ENCODE results near the gene LYL1.
A peak's percentile ranks its signal among the peaks of the same experiment; 100 is the strongest.
"Not testable (repeated sequence)": the region's sequence is repeated elsewhere in the genome, so short reads cannot be mapped to it uniquely, and the experiment has no call there.

The LYL1 gene

GRCh38 chr19:13102666-13103580 is at the start of gene LYL1:
TSS of gene LYL1 (minus strand) at chr19:13102858. CDS start at chr19:13101171, 1,687 bp downstream.
- no peak for DNase-seq

DNA sequence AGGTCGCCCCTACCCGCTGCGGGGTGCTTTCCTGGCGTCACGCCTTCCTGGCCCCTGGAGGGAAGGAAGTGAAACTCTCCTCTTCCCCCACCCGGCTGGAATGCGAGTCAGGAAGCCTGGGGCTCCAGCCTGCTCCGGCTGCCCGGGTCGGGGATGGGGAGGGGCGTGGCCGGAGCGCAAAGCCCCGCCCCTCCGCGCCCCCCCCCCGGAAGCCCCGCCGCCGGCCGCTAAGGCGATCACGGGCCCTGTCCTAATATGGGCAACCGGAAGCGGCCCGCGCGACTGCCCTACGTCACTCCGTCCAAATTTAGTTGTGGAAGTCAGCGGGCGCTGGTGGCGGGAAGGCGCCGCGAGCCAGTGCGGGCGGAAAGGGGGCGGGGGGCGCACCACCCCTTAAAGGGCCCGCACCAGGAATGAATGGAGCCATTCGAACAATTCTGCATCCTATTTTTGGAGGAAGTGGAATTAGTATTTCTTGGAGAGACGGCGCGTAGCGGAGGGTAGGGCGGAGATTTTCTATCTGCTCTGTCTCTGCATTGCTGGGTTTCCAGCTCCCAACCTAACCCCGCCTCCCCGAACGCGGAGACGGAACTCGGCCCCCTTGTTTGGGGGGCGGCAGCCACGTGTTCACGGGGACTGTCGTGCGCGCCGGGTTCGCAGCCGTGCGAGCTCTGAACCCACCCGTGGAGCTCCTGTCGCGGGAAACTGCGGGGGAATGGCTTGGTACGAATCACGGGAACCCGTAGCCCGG is 49.1 kb upstream of the LYL1 start:
- peak; percentile 96 for DNase-seq

GRCh38 chr19:13150931-13151604 is 48.4 kb upstream of the LYL1 start:
- peak; percentile 47 for DNase-seq

DNA sequence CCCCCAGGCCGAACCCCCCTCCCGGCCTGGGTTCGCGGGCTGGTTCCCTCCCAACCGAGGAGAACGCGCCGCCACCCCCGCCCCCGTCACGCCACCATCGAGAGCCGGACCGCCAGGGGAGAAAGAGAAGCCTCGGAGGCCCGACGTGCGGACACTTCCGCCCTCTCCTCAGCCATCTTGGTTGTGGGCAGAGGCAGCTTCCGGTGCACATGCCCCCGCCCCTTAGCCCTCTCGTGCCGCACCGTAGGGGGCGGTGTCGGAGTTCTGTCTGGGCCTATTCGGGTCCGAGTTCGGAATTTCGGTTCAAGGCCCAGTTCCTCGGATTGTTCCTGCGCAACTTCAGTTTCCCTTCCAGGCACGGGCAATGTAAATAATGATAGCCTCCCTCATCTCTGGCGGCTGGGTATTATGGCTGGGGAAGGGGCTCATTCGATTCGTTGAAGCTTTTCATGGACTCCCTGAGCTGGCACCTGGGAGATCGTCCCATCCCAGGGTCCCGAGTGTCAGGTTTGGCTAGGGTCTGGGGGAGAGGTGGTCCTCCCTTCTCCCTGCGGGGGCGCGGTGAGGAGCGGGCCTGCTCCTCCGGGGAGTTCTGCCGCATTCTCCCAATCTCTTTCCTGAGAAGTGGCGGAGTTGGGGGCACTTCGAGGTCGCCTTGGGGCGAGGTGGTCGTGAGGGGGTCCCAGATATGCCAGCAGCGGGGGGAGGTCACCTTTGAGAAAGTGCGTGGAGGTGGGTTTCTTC is 47.7 kb upstream of the LYL1 start, which contains the start of the genes IER2 and STX10:
IER2 (plus strand) TSS at position 225 of the 744 bp plus-strand sequence. CDS start 2,776 bp downstream, outside the sequence.
STX10 (minus strand) TSS at position 189 of the 744 bp plus-strand sequence. CDS start 202 bp downstream, outside the sequence.
- peak; percentile 93 for DNase-seq

DNA sequence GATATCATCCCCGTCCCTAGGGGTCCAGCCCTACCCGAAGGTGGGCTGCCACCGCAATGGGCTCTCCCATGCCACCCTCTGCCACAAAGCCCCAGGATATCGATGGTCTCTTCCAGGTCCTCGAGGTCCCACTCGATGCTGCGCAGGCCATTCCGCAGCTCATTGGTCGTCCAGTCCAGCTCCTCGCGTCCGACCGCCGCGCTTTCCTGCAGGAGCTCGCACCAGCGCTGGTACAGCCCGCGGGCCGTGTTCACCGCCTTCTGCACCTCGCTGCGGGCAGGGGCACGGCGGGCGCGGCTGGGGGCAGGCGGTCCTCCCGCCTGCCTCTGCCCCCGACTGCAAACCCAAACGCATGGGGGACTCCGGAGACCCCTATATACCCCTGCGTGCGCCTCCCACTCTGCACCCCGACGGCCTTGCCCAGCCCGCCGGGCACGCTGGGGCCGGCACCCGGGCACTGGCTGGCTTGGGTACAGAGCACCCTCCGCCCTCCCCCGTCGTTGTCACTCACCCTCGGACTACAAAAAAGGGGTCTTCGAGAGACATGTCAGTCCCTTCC is 47.0 kb upstream of the LYL1 start:
- DNase-seq, result no peak

DNA sequence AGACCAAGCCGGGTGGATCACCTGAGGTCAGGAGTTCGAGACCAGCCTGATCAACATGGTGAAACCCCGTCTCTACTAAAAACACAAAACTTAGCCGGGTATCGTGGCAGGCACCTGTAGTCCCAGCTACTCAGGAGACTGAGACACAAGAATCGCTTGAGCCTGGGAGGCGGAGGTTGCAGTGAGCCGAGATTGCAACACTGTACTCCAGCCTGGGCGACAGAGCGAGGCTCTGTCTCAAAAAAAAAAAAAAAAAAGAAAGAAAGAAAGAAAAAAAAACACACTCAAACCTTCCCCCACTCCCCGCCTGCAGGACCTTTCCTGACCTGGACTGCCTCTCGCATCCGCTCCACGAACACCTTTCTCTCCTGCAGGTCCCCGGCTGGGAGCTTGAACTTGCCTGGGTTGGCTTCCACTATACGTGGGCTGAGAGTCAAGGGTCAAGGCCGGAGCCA is 46.5 kb upstream of the LYL1 start:
- not testable (repeated sequence) for DNase-seq

- DNase-seq, result no peak
Measured at GRCh38 chr19:13146763-13147563, 44.3 kb upstream of the LYL1 start.

DNA sequence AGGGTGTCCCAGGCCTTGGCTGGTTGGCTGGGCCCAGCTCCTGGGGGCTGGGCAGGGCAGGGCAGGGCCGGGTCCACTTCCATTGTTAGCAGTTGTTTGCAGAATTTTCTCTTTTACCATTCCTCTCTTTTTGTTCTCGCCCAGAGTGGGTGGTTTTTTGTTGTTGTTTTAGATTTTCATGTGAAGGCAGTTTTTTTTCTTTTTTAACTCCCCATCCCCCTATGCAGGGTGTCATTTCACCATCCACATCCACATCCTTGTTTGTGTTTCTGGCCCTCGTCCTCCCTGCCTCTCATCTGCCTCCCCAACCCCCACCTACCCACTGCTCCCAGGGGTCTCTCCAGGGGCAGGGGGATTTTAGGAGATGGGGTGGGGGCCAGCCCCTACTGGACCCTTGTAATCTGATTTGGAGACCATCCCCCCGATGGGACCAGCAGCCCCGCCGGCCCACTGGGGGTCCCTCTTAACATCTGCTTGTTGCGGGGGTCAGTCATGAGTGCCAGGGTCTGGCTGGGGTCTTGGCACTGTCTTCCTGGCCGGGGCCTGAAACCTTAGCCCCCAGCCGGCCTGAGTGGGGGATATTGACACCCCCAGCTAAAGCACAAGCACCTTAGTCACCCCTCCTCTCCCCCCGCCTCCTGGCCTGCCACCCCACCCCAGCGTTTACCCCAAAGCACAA is 37.1 kb upstream of the LYL1 start:
- DNase-seq, result no peak

- no peak for DNase-seq
Measured at GRCh38 chr19:13138916-13139198, 36.2 kb upstream of the LYL1 start.

GRCh38 chr19:13138171-13138915 is 35.7 kb upstream of the LYL1 start:
- DNase-seq, result no peak

DNA sequence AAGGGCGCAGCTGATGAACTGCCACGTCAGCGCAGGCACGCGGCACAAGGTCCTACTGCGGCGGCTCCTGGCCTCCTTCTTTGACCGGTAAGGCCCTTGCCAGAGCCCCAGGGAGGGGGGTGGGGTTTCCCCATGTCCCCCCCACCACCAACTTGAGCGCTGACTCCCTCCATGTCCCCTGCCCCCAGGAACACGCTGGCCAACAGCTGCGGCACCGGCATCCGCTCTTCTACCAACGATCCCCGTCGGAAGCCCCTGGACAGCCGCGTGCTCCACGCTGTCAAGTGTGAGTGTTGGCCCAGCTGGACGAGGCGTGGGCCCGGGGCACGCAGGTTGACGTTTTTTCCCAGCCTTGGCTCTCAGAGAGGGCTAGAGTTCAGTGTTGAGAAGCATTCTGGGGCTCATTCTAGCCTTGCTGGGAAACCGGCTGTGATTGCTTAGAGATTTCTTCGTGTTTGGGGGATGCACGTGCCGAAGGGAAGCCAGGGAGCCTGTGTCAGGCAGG is 34.7 kb upstream of the LYL1 start:
- no peak for DNase-seq

GRCh38 chr19:13135068-13136062 is 32.7 kb upstream of the LYL1 start:
- no peak for DNase-seq

DNA sequence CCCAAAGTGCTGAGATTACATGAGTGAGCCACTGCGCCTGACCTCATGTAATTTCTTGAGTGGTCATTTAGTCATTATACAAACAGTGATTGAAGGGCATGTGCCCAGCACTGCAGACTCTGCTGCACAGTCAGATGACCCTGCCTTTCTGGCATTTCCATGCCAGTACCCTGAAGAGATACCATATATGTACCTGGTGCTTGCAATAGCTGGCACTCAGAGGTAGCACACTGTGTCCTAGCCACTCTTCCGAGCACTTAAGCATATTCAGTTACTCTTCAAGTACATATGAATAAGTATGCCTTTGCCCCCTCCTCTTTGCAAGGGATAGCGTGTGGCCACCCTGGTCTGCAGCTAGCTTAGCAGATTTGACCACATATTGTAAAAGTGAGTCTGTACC is 32.0 kb upstream of the LYL1 start:
- no peak for DNase-seq

DNA sequence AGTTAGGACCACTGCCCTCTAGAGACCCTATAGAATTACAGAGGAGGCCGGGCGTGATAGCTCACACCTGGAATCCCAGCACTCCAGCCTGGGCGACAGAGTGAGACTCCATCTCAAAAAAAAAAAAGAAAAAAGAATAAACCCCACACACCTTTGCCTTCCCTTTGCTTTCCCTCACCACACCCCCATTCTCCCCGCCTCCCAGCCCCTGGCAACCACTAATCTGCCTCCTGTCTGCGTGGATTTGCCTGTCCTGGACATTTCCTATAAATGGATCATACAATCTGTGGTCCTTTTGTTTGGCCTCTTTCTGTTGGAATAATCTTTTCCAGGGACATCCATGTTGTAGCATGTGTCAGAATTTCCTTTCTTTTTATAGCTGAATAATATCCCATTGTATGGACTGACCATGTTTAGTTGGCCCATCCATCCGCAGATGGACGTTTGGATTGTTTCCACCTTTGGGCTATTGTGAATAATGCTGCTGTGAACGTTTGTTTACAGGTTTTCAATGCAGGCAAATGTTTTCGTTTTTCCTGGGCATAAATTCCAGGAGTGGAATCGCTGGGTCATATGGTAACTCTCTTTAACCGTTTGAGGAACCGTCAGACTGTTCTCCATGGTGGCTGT is 30.7 kb upstream of the LYL1 start:
- DNase-seq, result no peak

- DNase-seq, result peak; percentile 45
Measured at GRCh38 chr19:13132471-13133180, 30.0 kb upstream of the LYL1 start.

DNA sequence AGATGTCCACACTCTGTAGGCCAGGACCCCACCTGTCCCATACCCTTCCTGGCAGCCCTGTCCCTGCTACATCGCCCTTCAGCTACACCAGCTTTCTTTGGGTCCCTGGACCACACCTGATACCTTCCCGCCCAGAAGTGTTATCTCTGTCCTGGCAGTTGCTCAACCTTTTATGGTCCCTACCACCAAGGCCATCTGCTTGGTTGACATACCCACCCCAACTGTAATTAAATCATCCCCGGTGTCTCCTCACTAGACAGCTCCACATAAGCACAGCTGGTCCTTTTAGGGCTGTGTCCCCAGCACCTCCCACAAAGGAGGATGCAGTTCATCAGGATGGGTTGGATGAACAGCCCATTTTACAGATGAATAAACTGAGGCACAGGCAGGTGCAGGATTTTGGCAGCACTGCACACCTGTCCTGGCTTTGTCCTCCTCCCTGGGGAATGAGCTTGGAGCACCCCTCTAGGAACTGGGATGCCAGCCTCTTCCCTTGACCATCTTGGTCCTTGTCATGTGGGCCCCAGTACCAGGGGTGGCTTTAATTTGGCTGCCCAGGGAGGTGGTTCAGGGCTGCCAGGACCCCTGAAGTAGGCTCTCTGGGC is 28.3 kb upstream of the LYL1 start:
- DNase-seq, result no peak

DNA sequence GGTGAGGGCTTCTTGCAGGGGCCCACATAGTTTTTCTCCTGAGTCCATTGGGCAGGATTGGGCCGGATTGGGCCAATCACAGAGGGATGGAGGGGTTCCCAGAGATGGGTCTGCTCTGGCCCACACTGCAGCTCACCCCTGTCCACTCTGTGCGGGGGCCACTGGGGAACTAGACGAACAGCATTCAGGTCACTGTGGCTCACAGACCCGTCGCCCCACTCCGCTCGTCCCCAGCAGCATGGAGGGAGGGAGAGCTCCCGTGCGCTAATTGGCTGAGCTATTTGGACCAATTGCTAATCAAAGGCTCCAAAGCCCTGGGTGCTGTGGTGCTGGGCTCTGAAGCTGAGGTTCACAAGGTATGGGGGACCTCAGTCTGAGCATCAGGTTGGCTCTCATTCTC is 26.7 kb upstream of the LYL1 start:
- DNase-seq, result no peak
